Natural killer cell (primary cell): ENCODE measurements around the gene AFG3L2. TPM values are rescaled to one million over a fixed set of nuclear protein-coding genes. Genes with fewer than 3 reads are reported as not detected.
A peak's percentile ranks its signal among the peaks of the same experiment; 100 is the strongest.

Experiments used
- ATAC-seq, 3 donors: fragments of 150-1000 bp in 2 of 3; fragments of 200-7000 bp in 1 of 3; cut with Tn5 transposase; 1 replicate in 1 of 3; 2 replicates in 2 of 3; pipeline ENCODE4 v1.10.0; 2021; ENCODE audit warnings: mild to moderate bottlenecking in 2 of 3, moderate library complexity in 2 of 3
- DNase-seq, 2 donors: peaks; one replicate each; pipeline versions ENCODE4 v3.0.0 to v3.0.0-alpha.2; 2013 to 2021; ENCODE audit warnings: mixed read lengths in 1 of 2
- H3K27ac ChIP-seq: one replicate; pipeline ENCODE4 v1.5.1; 2013; ENCODE audit warnings: mild to moderate bottlenecking, low read length
- H3K27me3 ChIP-seq: one replicate; pipeline ENCODE4 v1.6.1; 2013; ENCODE audit warnings: low read length; ENCODE audit not compliant: control insufficient read depth, insufficient read depth
- H3K36me3 ChIP-seq: one replicate; pipeline ENCODE4 v1.6.1; 2013; ENCODE audit warnings: low read length; ENCODE audit not compliant: control insufficient read depth, insufficient read depth
- H3K4me1 ChIP-seq: one replicate; pipeline ENCODE4 v1.6.1; 2013; ENCODE audit warnings: low read length; ENCODE audit not compliant: control insufficient read depth, insufficient read depth
- H3K4me3 ChIP-seq: one replicate; pipeline ENCODE4 v1.5.1; 2013; ENCODE audit warnings: low read length
- H3K9me3 ChIP-seq: one replicate; pipeline ENCODE4 v1.6.1; 2013; ENCODE audit warnings: low read length; ENCODE audit not compliant: control insufficient read depth, insufficient read depth
- H3K27ac Mint-ChIP-seq, 2 donors: one replicate each; pipeline ENCODE4 v1.8.0; 2022; ENCODE audit warnings: mild to moderate bottlenecking in 2 of 2, mixed read lengths in 2 of 2, moderate library complexity in 1 of 2
- H3K27me3 Mint-ChIP-seq, 2 donors: one replicate each; pipeline ENCODE4 v1.8.0; 2022; ENCODE audit warnings: low read depth in 2 of 2, mixed read lengths in 2 of 2
- H3K36me3 Mint-ChIP-seq: one replicate; pipeline ENCODE4 v1.8.0; 2022; ENCODE audit warnings: mixed read lengths
- H3K4me1 Mint-ChIP-seq, 2 donors: one replicate each; pipeline ENCODE4 v1.8.0; 2022; ENCODE audit warnings: mixed read lengths in 2 of 2
- H3K4me3 Mint-ChIP-seq: one replicate; pipeline ENCODE4 v1.8.0; 2022; ENCODE audit warnings: mild to moderate bottlenecking, moderate library complexity, mixed read lengths
- H3K9me3 Mint-ChIP-seq, 2 donors: one replicate each; pipeline ENCODE4 v1.8.0; 2022; ENCODE audit warnings: mixed read lengths in 2 of 2
- CTCF ChIP-seq: fragments of 200-600 bp; IDR thresholded peaks from one replicate; pipeline ENCODE4 v1.8.0; 2022; ENCODE audit warnings: antibody characterized with exemption
- WGBS: methylation state at CpG from one replicate; pipeline ENCODE4 v1.1.7; 2013; ENCODE audit warnings: missing lambda C conversion rate; ENCODE audit not compliant: insufficient coverage; 5-methylcytosine and 5-hydroxymethylcytosine counted together
- intact Hi-C: fragments of 100-400 bp; cut with micrococcal nuclease; formaldehyde crosslinking; loops from one replicate; pipeline ENCODE4 v1.14.2; 2022
- total RNA-seq, 4 donors: library from RNA; stranded (reverse); fragments of 120-200 nt in 1 of 4; gene quantifications; one replicate each; pipeline versions ENCODE4 v1.2.3 to v1.2.4, GENCODE V29; 2013 to 2022

The AFG3L2 gene
- total RNA-seq, 3 donors from 2014 or later (not counting 1 experiment from before 2014, with no cell fraction given): 31.9 to 36.4 (median 35.9) TPM

GRCh38 chr18:12295389-12296086 is 81.5 kb downstream of the AFG3L2 start:
- Mint-ChIP-seq H3K27ac (no peak overlapping the region), H3K27me3 (peaks cover 6 to 11% of the 10 kb centered on the region in 2 donors), H3K9me3 (no peaks in the 10 kb centered on the region), H3K4me1 (no peaks in the 10 kb centered on the region), H3K36me3 (no peaks in the 10 kb centered on the region), H3K4me3 (no peak overlapping the region)
- intact Hi-C loops: no loop called here
- Histone ChIP-seq H3K4me3 (no peak overlapping the region), H3K27ac (no peak overlapping the region), H3K4me1 (no peaks in the 10 kb centered on the region), H3K36me3 (no peaks in the 10 kb centered on the region), H3K27me3 (no peaks in the 10 kb centered on the region), H3K9me3 (no peaks in the 10 kb centered on the region)
- ATAC-seq (peak in 1 of 3 donors; percentile 5), DNase-seq (no peak)
- TF ChIP-seq CTCF: no peak
- 93% methylated on average over 18 of the region's 18 CpGs for WGBS

GRCh38 chr18:12293831-12294230 is 83.2 kb downstream of the AFG3L2 start:
- H3K4me1 Mint-ChIP-seq: no peaks in the 10 kb centered on the region
- no peak for ATAC-seq
- WGBS: 82% methylated on average over 11 of the region's 11 CpGs
- TF ChIP-seq CTCF: no peak
- H3K4me3 Mint-ChIP-seq: no peak overlapping the region
- H3K27me3 Mint-ChIP-seq: peaks cover 10 to 11% of the 10 kb centered on the region in 2 donors
- Histone ChIP-seq H3K27me3 (no peaks in the 10 kb centered on the region), H3K9me3 (no peaks in the 10 kb centered on the region), H3K4me3 (no peak overlapping the region), H3K36me3 (no peaks in the 10 kb centered on the region), H3K4me1 (no peaks in the 10 kb centered on the region), H3K27ac (no peak overlapping the region)
- no peak for DNase-seq
- H3K27ac Mint-ChIP-seq: no peak overlapping the region
- intact Hi-C loops: no loop called here
- no peaks in the 10 kb centered on the region for H3K36me3 Mint-ChIP-seq
- no peaks in the 10 kb centered on the region for H3K9me3 Mint-ChIP-seq

- H3K27ac Mint-ChIP-seq: no peak overlapping the region
- Histone ChIP-seq H3K9me3 (no peaks in the 10 kb centered on the region), H3K27me3 (peaks cover 11% of the 10 kb centered on the region), H3K27ac (no peak overlapping the region), H3K4me1 (peaks cover 3% of the 10 kb centered on the region), H3K4me3 (no peak overlapping the region), H3K36me3 (no peaks in the 10 kb centered on the region)
- intact Hi-C loops: no loop called here
- no peak for ATAC-seq
- H3K9me3 Mint-ChIP-seq: no peaks in the 10 kb centered on the region
- no peak for DNase-seq
- peaks cover 16 to 18% of the 10 kb centered on the region in 2 donors for H3K27me3 Mint-ChIP-seq
- no peak for TF ChIP-seq CTCF
- WGBS: 96% methylated on average over 14 of the region's 14 CpGs
- H3K4me3 Mint-ChIP-seq: no peak overlapping the region
- no peaks in the 10 kb centered on the region for H3K36me3 Mint-ChIP-seq
- H3K4me1 Mint-ChIP-seq: no peaks in the 10 kb centered on the region
These were observed 85.3 kb downstream of the AFG3L2 start for GRCh38 chr18:12291690-12292089.

- no peak overlapping the region for H3K27ac ChIP-seq
- DNase-seq: no peak
- no peak for TF ChIP-seq CTCF
- no peaks in the 10 kb centered on the region for H3K36me3 Mint-ChIP-seq
- H3K9me3 Mint-ChIP-seq: no peaks in the 10 kb centered on the region
- peaks cover 3% of the 10 kb centered on the region for H3K4me1 ChIP-seq
- H3K9me3 ChIP-seq: no peaks in the 10 kb centered on the region
- H3K4me3 ChIP-seq: no peak overlapping the region
- 81% methylated on average over 6 of the region's 6 CpGs for WGBS
- peaks cover 16 to 18% of the 10 kb centered on the region in 2 donors for H3K27me3 Mint-ChIP-seq
- H3K27ac Mint-ChIP-seq: no peak overlapping the region
- intact Hi-C loops: no loop called here
- peaks cover 11% of the 10 kb centered on the region for H3K27me3 ChIP-seq
- H3K36me3 ChIP-seq: no peaks in the 10 kb centered on the region
- no peaks in the 10 kb centered on the region for H3K4me1 Mint-ChIP-seq
- no peak overlapping the region for H3K4me3 Mint-ChIP-seq
- no peak for ATAC-seq
These were observed 85.9 kb downstream of the AFG3L2 start for GRCh38 chr18:12291161-12291560.
